GM12864 (cell line): ENCODE measurements around the gene IREB2.
"Not testable (repeated sequence)": the region's sequence is repeated elsewhere in the genome, so short reads cannot be mapped to it uniquely, and the experiment has no call there.

Experiments
- DNase-seq: peaks from one replicate; pipeline ENCODE4 v3.0.0-alpha.2; 2011; ENCODE audit warnings: low read depth
- H3K4me3 ChIP-seq: 2 replicates; pipeline ENCODE4 v1.5.1; 2011; ENCODE audit warnings: mild to moderate bottlenecking, low read depth, low read length, control low read depth
- CTCF ChIP-seq: IDR thresholded peaks from 2 replicates; pipeline ENCODE4 v1.5.1; 2011; ENCODE audit warnings: low read depth, mild to moderate bottlenecking, moderate library complexity, low read length, control low read depth, inconsistent platforms; ENCODE audit errors: missing control alignments

The IREB2 gene

GRCh38 chr15:78397382-78397781 lies 40.6 kb upstream of the IREB2 start:
- DNase-seq = no peak
- TF ChIP-seq CTCF = no peak
- H3K4me3 ChIP-seq = no peak overlapping the region

GRCh38 chr15:78398076-78398825 lies 39.8 kb upstream of the IREB2 start:
- no peak overlapping the region for H3K4me3 ChIP-seq
- DNase-seq = no peak
- no peak for TF ChIP-seq CTCF

DNA sequence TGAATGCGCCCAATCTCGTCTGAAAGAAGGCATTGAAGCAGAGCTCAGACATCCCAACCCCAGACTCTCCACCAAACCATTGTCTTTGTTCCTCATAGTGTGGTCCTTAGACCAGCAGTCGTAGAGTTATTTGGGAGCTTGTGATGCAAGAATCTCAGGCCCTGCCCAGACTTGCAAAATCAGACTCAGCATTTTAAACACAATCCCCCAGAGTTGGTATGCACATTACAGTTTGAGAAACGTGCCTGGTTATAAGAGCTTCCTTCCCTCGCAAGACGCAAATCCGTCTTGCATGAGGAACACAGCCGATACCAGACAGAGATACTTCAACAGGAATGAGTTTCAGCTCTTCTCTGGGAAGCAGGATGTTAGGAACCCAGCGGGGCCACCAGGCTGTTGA lies 38.9 kb upstream of the IREB2 start:
- no peak for TF ChIP-seq CTCF
- no peak for DNase-seq
- no peak overlapping the region for H3K4me3 ChIP-seq

GRCh38 chr15:78402061-78402610 lies 35.9 kb upstream of the IREB2 start:
- DNase-seq = no peak
- TF ChIP-seq CTCF = no peak
- H3K4me3 ChIP-seq = no peak overlapping the region

DNA sequence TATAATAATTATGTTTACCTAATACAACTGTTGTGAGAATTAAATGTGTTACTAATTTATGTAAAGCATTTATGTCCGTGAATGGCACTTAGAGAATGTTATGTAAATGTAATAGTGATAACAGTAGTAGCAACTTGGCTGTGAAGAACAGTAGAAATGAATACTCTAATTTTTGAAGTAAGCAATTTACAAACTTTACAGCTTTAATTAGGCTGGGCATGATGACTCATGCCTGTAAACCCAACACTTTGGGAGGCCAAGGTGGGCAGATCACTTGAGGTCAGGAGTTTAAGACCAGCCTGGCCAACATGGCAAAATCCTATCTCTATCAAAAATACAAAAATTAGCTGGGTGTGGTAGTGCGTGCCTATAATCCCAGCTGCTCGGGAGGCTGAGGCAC lies 33.9 kb upstream of the IREB2 start:
- no peak for DNase-seq
- H3K4me3 ChIP-seq = no peak overlapping the region
- TF ChIP-seq CTCF = no peak

GRCh38 chr15:78404796-78405195 lies 33.2 kb upstream of the IREB2 start:
- H3K4me3 ChIP-seq, DNase-seq: not testable (repeated sequence)

DNA sequence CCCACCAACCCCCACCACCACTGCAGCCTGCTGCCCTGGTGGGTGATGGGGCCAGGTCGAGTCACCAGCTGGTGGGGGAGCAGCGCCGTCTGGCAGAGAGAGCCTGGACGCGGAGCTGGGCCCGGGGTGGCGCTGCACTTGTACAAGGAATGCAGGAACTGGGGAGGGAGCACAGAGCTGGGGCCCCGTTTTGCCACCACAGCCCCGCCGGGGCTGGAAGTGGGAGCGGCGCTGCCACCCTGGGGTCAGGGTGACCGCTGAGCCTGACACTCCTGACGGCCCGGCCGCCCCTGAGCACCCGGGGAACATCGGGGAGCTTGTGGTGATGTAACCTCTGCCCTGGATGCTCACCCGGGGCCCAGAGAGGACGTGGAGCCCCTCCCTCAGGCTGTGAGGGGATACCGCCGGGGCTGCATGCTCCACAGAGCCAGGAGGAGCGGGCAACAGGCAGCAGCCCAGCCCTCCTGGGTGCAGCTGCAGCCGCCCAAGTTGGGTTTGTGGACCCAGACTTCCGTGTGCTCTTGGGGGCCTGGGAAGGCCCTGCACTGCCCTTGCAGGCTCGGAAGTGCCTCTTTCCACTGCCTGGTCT lies 32.6 kb upstream of the IREB2 start:
- no peak for TF ChIP-seq CTCF
- DNase-seq = no peak

More for the DNA sequence above, 32.6 kb upstream of the IREB2 start:
- no peak overlapping the region for H3K4me3 ChIP-seq
